ENCODE data around the gene FBN1. TPM values are rescaled to one million over a fixed set of nuclear protein-coding genes. Genes with fewer than 3 reads are reported as not detected.

FBN1 gene
- total RNA-seq, 1 donor, result 0.52 TPM

GRCh38 chr15:48481802-48482201 is 163.7 kb downstream of the FBN1 start:
- no peaks in the 10 kb centered on the region for H3K4me1 ChIP-seq (ENCODE audit: insufficient read depth, low read length)
- no peaks in the 10 kb centered on the region for H3K27me3 ChIP-seq (ENCODE audit: insufficient read depth, low read length)
- no peaks in the 10 kb centered on the region for H3K9me3 ChIP-seq (ENCODE audit: low read depth, low read length)
- no peak overlapping the region for H3K4me3 ChIP-seq (ENCODE audit: low read length)

GRCh38 chr15:48479751-48480150 is 165.8 kb downstream of the FBN1 start:
- Histone ChIP-seq H3K4me3 (ENCODE audit: low read length) (no peak overlapping the region), H3K9me3 (ENCODE audit: low read depth, low read length) (no peaks in the 10 kb centered on the region), H3K4me1 (ENCODE audit: insufficient read depth, low read length) (no peaks in the 10 kb centered on the region), H3K27me3 (ENCODE audit: insufficient read depth, low read length) (no peaks in the 10 kb centered on the region)

DNA sequence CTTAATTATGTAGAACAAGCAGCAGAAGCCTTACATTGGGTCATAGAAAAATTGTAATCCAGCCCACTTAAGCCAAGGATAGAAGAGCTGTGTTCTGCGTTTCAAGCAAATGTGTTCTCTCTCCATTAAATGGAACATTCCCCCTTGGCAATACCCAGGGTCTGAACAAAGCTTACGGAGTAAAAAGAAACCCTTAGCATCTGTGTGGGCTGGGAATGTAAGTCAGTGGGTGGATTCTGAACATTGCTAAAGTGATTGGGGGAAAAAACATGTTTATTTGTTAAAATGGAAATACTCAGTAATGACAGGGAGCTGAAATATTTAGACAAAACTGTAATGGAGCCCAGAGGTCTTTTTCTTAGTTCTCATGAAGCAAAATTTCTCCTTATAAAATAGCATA is 166.9 kb downstream of the FBN1 start:
- H3K27me3 ChIP-seq (ENCODE audit: insufficient read depth, low read length), result no peaks in the 10 kb centered on the region
- no peaks in the 10 kb centered on the region for H3K4me1 ChIP-seq (ENCODE audit: insufficient read depth, low read length)
- H3K4me3 ChIP-seq (ENCODE audit: low read length), result no peak overlapping the region
- no peaks in the 10 kb centered on the region for H3K9me3 ChIP-seq (ENCODE audit: low read depth, low read length)

- no peaks in the 10 kb centered on the region for H3K9me3 ChIP-seq (ENCODE audit: low read depth, low read length)
- H3K4me1 ChIP-seq (ENCODE audit: insufficient read depth, low read length), result no peaks in the 10 kb centered on the region
- H3K4me3 ChIP-seq (ENCODE audit: low read length), result no peak overlapping the region
- H3K27me3 ChIP-seq (ENCODE audit: insufficient read depth, low read length), result no peaks in the 10 kb centered on the region
Measured at GRCh38 chr15:48477795-48478360, 167.6 kb downstream of the FBN1 start.

DNA sequence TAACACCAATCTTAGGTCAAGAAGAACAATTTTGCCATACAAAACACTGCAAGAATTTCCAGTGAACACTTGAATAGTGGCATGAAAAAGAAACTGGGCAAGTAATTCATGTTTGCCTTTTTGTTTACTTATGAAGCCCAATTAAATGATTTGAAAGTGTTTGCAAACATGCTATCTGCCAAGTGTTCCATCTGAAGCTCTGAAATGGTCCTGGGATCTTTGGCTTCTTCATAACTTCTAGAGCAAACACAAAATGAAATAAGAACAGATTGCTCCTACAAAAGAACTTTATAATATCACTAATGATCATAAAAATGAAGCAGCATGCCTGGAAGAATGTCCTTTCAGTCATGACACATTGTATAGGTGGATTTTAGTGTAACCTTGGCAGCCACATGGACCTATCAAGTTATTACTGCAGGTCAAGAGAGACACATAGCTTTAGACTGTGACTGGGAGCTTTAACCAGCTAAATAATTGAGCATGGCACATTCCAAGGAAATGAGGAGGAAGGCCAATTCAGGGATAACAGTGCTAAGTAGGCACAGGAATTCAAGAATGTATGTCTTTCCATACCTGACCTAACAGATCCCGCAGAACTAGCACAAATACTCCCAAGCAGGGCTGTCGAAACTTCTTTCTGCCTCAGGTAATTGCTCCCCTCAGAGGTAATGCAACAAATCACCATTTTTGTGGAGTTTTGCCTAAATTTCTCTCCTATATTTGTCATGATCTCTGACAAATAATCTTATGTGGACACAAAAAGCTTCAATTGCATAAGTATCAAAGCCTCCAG is 169.7 kb downstream of the FBN1 start:
- H3K27me3 ChIP-seq (ENCODE audit: insufficient read depth, low read length), result no peaks in the 10 kb centered on the region
- H3K4me3 ChIP-seq (ENCODE audit: low read length), result no peak overlapping the region
- H3K9me3 ChIP-seq (ENCODE audit: low read depth, low read length), result no peaks in the 10 kb centered on the region
- H3K4me1 ChIP-seq (ENCODE audit: insufficient read depth, low read length), result no peaks in the 10 kb centered on the region

GRCh38 chr15:48473667-48474066 is 171.8 kb downstream of the FBN1 start:
- H3K4me3 ChIP-seq (ENCODE audit: low read length), result no peak overlapping the region
- H3K27me3 ChIP-seq (ENCODE audit: insufficient read depth, low read length), result no peaks in the 10 kb centered on the region
- no peaks in the 10 kb centered on the region for H3K4me1 ChIP-seq (ENCODE audit: insufficient read depth, low read length)
- no peaks in the 10 kb centered on the region for H3K9me3 ChIP-seq (ENCODE audit: low read depth, low read length)

DNA sequence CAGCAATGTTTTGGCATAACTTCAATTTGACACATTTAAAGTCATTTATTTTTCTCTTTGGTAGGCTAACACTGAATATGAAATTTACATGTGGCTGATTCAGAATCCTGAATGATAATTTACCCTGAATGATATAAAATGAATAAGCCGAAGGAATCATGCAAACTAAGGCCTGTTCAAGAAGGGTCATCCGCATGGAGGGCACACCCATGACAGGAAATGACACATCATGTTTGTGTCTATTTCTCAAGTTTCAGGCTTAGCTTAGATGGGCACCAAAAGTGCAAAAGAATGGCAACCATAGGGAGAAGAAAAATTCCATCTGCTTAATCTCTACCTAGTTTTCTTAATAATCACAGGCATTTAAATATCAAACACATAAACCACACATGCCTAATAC is 172.8 kb downstream of the FBN1 start:
- H3K9me3 ChIP-seq (ENCODE audit: low read depth, low read length), result no peaks in the 10 kb centered on the region
- no peak overlapping the region for H3K4me3 ChIP-seq (ENCODE audit: low read length)
- no peaks in the 10 kb centered on the region for H3K27me3 ChIP-seq (ENCODE audit: insufficient read depth, low read length)
- no peaks in the 10 kb centered on the region for H3K4me1 ChIP-seq (ENCODE audit: insufficient read depth, low read length)

DNA sequence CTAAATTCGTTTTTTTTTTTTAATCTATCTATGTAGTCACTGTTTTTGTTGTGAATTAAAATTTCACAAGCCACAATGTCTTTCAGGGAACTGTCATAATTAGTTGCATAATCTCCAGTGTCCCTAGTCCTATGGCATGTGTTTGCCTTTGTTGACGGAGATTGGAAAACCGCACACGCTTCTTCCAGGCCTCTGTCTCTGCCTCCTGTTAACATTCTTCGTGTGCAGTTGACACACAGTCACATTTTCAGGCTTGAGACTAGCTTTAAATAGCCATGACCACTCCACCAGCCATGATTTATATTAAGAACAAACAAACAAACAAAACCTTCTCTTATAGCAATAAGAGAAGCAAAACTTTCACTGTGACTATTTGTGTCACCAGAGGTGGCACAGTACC is 174.4 kb downstream of the FBN1 start:
- H3K4me1 ChIP-seq (ENCODE audit: insufficient read depth, low read length), result no peaks in the 10 kb centered on the region
- no peak overlapping the region for H3K4me3 ChIP-seq (ENCODE audit: low read length)
- H3K27me3 ChIP-seq (ENCODE audit: insufficient read depth, low read length), result no peaks in the 10 kb centered on the region
- no peaks in the 10 kb centered on the region for H3K9me3 ChIP-seq (ENCODE audit: low read depth, low read length)

- Histone ChIP-seq H3K4me1 (ENCODE audit: insufficient read depth, low read length) (no peaks in the 10 kb centered on the region), H3K4me3 (ENCODE audit: low read length) (no peak overlapping the region), H3K27me3 (ENCODE audit: insufficient read depth, low read length) (no peaks in the 10 kb centered on the region), H3K9me3 (ENCODE audit: low read depth, low read length) (no peaks in the 10 kb centered on the region)
Measured at GRCh38 chr15:48470096-48470495, 175.4 kb downstream of the FBN1 start.

GRCh38 chr15:48469681-48470080 is 175.8 kb downstream of the FBN1 start:
- Histone ChIP-seq H3K4me3 (ENCODE audit: low read length) (no peak overlapping the region), H3K27me3 (ENCODE audit: insufficient read depth, low read length) (no peaks in the 10 kb centered on the region), H3K4me1 (ENCODE audit: insufficient read depth, low read length) (no peaks in the 10 kb centered on the region), H3K9me3 (ENCODE audit: low read depth, low read length) (no peaks in the 10 kb centered on the region)

GRCh38 chr15:48469271-48469670 is 176.2 kb downstream of the FBN1 start:
- Histone ChIP-seq H3K4me3 (ENCODE audit: low read length) (no peak overlapping the region), H3K27me3 (ENCODE audit: insufficient read depth, low read length) (no peaks in the 10 kb centered on the region), H3K4me1 (ENCODE audit: insufficient read depth, low read length) (no peaks in the 10 kb centered on the region), H3K9me3 (ENCODE audit: low read depth, low read length) (no peaks in the 10 kb centered on the region)

DNA sequence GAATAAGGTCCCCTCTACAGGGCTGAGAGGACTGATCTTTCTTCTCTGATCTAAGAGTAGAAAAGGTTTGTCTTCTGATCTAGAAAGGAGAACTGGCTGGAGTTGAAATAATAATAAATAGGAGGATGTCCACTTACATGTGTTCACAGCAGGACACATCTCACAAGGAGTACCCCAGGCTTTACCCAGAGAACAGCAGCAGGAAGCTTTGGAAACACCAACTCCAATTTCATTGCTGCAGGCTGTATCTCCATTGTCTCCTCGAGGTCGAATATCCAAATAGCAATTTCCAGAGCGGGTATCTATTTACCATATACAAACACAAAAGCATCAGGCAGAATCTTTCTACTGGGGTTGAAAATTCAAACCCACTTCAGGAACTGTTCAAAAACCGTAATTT is 177.7 kb downstream of the FBN1 start:
- Histone ChIP-seq H3K27me3 (ENCODE audit: insufficient read depth, low read length) (no peaks in the 10 kb centered on the region), H3K4me1 (ENCODE audit: insufficient read depth, low read length) (no peaks in the 10 kb centered on the region), H3K4me3 (ENCODE audit: low read length) (no peak overlapping the region), H3K9me3 (ENCODE audit: low read depth, low read length) (no peaks in the 10 kb centered on the region)

- Histone ChIP-seq H3K9me3 (ENCODE audit: low read depth, low read length) (no peaks in the 10 kb centered on the region), H3K4me1 (ENCODE audit: insufficient read depth, low read length) (no peaks in the 10 kb centered on the region), H3K4me3 (ENCODE audit: low read length) (no peak overlapping the region), H3K27me3 (ENCODE audit: insufficient read depth, low read length) (no peaks in the 10 kb centered on the region)
Measured at GRCh38 chr15:48466820-48467219, 178.7 kb downstream of the FBN1 start.

DNA sequence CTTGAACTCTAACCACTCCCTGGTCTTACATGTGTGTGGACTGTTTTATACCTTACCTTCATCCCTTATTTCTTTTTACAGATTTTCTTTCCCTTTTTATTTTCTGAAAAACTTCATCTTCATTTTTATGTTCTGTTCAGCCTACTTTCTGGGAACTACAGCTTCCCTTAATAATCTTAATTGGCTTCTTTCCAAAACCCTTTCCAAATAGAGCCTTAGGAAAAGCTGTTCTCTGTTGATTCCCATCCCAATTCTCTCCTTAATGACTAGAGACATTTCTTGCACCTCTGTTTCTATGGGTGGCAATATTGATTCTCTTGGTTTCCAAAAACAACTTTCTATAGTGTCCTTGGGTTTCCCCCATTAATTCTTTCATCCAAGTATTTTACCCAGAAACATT is 179.4 kb downstream of the FBN1 start:
- H3K4me3 ChIP-seq (ENCODE audit: low read length), result no peak overlapping the region
- H3K4me1 ChIP-seq (ENCODE audit: insufficient read depth, low read length), result no peaks in the 10 kb centered on the region
- no peaks in the 10 kb centered on the region for H3K27me3 ChIP-seq (ENCODE audit: insufficient read depth, low read length)
- H3K9me3 ChIP-seq (ENCODE audit: low read depth, low read length), result no peaks in the 10 kb centered on the region

- Histone ChIP-seq H3K9me3 (ENCODE audit: low read depth, low read length) (no peaks in the 10 kb centered on the region), H3K4me3 (ENCODE audit: low read length) (no peak overlapping the region), H3K4me1 (ENCODE audit: insufficient read depth, low read length) (no peaks in the 10 kb centered on the region), H3K27me3 (ENCODE audit: insufficient read depth, low read length) (no peaks in the 10 kb centered on the region)
Measured at GRCh38 chr15:48465410-48465809, 180.1 kb downstream of the FBN1 start.

DNA sequence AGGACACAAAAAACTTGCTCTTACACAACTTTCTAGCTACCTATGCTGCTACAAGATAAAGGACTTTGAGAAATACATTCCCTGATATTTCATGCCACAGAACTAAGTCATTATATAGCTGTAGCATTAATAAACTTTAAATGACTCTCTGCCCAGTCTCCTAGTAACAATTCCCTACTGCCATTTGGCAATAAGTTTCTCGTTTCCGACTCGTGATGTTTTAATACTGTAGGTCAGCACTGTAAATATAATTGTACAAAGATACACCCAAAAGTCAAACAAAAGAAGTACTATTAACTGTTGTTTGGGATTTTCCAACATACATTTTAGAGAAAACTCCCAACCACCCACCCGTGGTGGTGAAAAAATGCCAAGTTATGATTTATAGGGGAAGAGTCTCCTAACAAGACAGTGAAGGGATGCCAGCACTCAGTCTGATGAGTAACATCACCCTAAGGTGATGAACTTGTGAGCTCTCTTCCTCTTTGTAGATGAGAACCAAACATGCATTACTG is 182.1 kb downstream of the FBN1 start:
- no peaks in the 10 kb centered on the region for H3K9me3 ChIP-seq (ENCODE audit: low read depth, low read length)
- H3K4me1 ChIP-seq (ENCODE audit: insufficient read depth, low read length), result no peaks in the 10 kb centered on the region
- H3K27me3 ChIP-seq (ENCODE audit: insufficient read depth, low read length), result no peaks in the 10 kb centered on the region
- H3K4me3 ChIP-seq (ENCODE audit: low read length), result no peak overlapping the region
